Upper lobe of left lung (tissue), 4 donors: Measurements from ENCODE around the gene TENM4.

Source experiments
- EP300 ChIP-seq, 4 donors: sonication (generic); formaldehyde crosslinking; IDR thresholded peaks; one replicate each; pipeline ENCODE4 v1.5.1; 2017; ENCODE audit warnings: antibody characterized with exemption in 4 of 4, control low read depth in 2 of 4
- TF ChIP-seq, protein P1 (sequence below), 6 experiments: fragments of 450-650 bp in 4 of 6; fragments of 200-600 bp in 2 of 6; sonication (generic) in 2 of 6; IDR thresholded peaks; one replicate each; pipeline ENCODE4 v1.5.1; 2016 to 2019; ENCODE audit warnings: antibody characterized with exemption in 6 of 6

DNA sequence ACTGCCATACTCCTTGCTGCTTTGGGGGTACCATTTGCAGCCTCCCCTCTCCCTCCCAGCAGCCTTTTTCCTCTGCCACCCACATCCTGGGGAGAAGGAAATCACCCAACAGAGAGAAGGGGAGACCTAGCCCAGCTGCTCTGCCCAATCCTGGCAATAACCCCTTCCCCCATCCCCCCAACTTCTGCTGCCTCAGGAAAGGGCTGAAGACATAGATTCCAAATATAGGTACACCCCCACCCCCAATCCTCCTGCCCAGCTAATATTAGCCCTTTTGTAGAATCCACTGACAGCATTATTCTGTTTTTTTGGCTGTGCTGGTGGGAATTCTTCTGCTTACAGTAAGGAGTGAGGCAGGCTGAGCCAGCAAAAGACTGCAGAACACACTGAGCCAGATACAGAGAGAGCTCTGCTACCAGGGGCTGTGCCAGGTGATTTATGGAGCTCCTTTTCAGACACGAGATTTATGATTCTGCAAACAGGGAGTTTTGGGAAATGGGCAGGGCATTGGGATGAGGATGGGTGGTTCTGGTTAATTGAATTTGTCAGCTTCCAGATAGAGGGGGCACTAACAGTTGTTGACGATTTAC, 164.0 kb downstream of the TENM4 start:
- TF ChIP-seq, protein P1, sequence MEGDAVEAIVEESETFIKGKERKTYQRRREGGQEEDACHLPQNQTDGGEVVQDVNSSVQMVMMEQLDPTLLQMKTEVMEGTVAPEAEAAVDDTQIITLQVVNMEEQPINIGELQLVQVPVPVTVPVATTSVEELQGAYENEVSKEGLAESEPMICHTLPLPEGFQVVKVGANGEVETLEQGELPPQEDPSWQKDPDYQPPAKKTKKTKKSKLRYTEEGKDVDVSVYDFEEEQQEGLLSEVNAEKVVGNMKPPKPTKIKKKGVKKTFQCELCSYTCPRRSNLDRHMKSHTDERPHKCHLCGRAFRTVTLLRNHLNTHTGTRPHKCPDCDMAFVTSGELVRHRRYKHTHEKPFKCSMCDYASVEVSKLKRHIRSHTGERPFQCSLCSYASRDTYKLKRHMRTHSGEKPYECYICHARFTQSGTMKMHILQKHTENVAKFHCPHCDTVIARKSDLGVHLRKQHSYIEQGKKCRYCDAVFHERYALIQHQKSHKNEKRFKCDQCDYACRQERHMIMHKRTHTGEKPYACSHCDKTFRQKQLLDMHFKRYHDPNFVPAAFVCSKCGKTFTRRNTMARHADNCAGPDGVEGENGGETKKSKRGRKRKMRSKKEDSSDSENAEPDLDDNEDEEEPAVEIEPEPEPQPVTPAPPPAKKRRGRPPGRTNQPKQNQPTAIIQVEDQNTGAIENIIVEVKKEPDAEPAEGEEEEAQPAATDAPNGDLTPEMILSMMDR (IDR thresholded peaks at IDR 0.05): no peak
- no peak for TF ChIP-seq EP300 (IDR thresholded peaks at IDR 0.05)
